ENCODE results near the gene SPDYE18.
"Not testable (repeated sequence)": the region's sequence is repeated elsewhere in the genome, so short reads cannot be mapped to it uniquely, and the experiment has no call there.

Gene SPDYE18

GRCh38 chr7:77065869-77066268 lies 3.5 kb upstream of the SPDYE18 start:
- not testable (repeated sequence) for H3K9me3 Mint-ChIP-seq; DNase-seq (ENCODE audit: low spot score in 2 of 2); H3K36me3 Mint-ChIP-seq; H3K27me3 Mint-ChIP-seq; H3K27ac Mint-ChIP-seq; ATAC-seq (ENCODE audit: low read depth); H3K4me3 Mint-ChIP-seq
- peaks cover 10% of the 10 kb centered on the region for H3K4me1 Mint-ChIP-seq

DNA sequence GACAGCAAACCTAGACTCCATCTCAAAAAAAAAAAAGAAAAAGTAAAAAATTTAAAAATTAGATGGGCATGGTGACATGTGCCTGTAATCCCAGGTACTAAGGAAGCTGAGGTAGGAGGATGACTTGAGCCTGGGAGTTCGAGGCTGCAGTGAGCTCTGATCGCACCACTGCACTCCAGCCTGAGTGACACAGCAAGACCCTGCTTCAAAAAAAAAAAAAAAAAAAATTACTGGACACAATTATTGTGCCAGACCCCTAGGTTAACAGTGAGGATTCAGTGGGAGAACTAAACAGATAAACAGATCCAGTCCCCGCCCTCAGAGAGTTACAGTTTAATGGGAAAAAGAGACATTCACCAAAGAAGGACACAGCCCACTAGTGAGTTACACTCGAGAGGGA lies 1.4 kb upstream of the SPDYE18 start:
- H3K27me3 Mint-ChIP-seq; ATAC-seq (ENCODE audit: low read depth); H3K9me3 Mint-ChIP-seq; DNase-seq (ENCODE audit: low spot score in 2 of 2); H3K27ac Mint-ChIP-seq; H3K36me3 Mint-ChIP-seq; H3K4me3 Mint-ChIP-seq: not testable (repeated sequence)
- peaks cover 10% of the 10 kb centered on the region for H3K4me1 Mint-ChIP-seq

- ATAC-seq (ENCODE audit: low read depth); H3K4me3 Mint-ChIP-seq; H3K4me1 Mint-ChIP-seq; DNase-seq (ENCODE audit: low spot score in 2 of 2); H3K36me3 Mint-ChIP-seq; H3K27ac Mint-ChIP-seq; H3K9me3 Mint-ChIP-seq; H3K27me3 Mint-ChIP-seq: not testable (repeated sequence)
Measured at GRCh38 chr7:77032261-77032660, 30.1 kb downstream of the SPDYE18 start, which contains the start of gene SPDYE17. SPDYE17 (minus strand) TSS chr7:77032361; CDS start chr7:77030570, 1,791 bp downstream.

DNA sequence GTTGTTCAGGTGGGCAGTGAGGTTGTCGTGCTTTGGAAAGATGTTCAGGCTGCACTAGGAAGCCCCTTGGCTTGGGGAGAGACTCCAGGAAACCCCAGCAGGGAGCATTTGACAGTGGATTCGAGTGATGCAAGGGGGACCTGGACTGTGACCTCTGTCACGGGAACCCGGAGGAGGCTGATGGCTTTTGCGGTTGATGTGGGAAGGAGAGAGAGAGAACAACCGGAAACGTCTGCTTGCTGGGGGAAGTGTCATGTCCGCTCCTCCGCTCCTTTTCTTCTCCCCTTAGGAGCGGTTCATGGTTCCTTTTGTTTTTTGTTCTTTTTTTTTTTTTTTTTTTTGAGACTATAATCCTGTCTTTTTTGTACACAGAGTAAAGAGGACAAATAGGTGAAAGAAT lies 36.0 kb downstream of the SPDYE18 start:
- not testable (repeated sequence) for H3K9me3 Mint-ChIP-seq; H3K27me3 Mint-ChIP-seq; H3K4me1 Mint-ChIP-seq; DNase-seq (ENCODE audit: low spot score in 2 of 2); H3K27ac Mint-ChIP-seq; H3K4me3 Mint-ChIP-seq; H3K36me3 Mint-ChIP-seq; ATAC-seq (ENCODE audit: low read depth)

GRCh38 chr7:77010074-77010680 lies 52.2 kb downstream of the SPDYE18 start:
- not testable (repeated sequence) for H3K36me3 Mint-ChIP-seq; H3K27me3 Mint-ChIP-seq; H3K4me1 Mint-ChIP-seq; DNase-seq (ENCODE audit: low spot score in 2 of 2); ATAC-seq (ENCODE audit: low read depth); H3K4me3 Mint-ChIP-seq; H3K27ac Mint-ChIP-seq; H3K9me3 Mint-ChIP-seq

DNA sequence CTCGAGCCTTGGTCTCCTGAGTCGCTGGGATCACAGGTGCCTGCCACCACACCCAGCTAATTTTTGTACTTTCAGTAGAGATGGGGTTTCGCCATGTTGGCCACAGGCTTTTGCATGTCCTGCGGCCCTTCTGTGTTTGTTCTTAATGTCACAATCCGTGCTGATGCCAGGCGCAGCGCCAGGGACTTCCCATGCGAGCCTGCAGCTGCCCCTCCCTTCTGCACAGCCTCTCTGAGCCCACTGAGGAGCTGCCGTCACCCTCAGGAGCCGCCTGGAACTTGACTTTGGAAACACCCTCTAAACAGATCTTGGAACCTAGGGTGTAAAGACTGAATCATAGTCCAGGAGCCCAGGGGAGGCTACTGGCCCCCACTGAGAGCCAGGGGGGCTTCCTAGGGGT lies 54.4 kb downstream of the SPDYE18 start:
- H3K4me3 Mint-ChIP-seq; H3K36me3 Mint-ChIP-seq; H3K27ac Mint-ChIP-seq; H3K9me3 Mint-ChIP-seq; H3K4me1 Mint-ChIP-seq; H3K27me3 Mint-ChIP-seq; DNase-seq (ENCODE audit: low spot score in 2 of 2); ATAC-seq (ENCODE audit: low read depth): not testable (repeated sequence)

DNA sequence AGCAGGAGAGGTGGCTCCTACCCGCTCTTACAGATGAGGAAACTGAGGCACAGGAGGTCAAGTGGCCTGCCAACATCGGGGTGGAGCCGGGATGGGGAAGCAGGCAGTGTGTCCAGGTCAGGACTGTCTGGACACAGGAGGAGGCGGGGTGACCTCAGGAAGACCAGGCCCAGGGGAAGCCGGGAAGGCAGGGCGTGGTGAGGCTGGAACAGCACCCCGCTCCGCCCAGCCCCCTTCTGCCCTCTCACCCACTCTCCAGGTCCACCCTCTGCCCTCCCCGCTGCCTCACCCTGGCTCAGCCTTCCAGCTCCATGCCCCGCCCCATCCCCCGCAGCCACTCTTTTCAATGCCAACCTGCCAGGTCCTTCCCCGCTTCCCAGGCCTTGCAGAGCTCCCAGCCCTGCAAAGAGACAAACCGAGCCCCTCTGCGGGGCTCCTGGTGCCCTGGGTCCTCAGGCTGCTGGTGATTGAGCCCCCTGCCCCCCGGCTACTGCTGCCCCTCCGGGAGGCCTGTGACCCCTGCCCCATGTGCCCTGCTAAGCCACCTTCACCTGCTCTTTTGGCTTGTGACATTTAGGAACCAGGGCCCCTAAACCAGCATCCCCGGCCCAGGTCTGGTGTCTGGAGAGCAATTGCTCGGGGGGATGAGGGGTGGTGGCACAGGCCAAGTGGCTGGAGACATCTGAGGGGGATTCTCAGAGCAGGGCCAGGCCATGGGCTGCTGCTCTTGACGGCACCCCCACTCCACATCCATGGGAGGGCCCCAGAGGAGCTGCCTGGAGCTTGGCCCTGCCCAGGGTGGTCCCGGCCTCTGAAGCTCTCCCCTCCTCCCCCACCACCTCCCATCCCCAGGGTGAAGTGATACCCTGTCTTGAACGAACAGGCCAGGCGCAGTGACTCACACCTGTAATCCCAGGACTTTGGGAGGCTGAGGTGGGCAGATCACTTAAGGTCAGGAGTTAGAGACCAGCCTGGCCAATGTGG lies 55.9 kb downstream of the SPDYE18 start:
- H3K27me3 Mint-ChIP-seq; H3K4me1 Mint-ChIP-seq; ATAC-seq (ENCODE audit: low read depth); H3K9me3 Mint-ChIP-seq; DNase-seq (ENCODE audit: low spot score in 2 of 2); H3K4me3 Mint-ChIP-seq; H3K27ac Mint-ChIP-seq; H3K36me3 Mint-ChIP-seq: not testable (repeated sequence)

DNA sequence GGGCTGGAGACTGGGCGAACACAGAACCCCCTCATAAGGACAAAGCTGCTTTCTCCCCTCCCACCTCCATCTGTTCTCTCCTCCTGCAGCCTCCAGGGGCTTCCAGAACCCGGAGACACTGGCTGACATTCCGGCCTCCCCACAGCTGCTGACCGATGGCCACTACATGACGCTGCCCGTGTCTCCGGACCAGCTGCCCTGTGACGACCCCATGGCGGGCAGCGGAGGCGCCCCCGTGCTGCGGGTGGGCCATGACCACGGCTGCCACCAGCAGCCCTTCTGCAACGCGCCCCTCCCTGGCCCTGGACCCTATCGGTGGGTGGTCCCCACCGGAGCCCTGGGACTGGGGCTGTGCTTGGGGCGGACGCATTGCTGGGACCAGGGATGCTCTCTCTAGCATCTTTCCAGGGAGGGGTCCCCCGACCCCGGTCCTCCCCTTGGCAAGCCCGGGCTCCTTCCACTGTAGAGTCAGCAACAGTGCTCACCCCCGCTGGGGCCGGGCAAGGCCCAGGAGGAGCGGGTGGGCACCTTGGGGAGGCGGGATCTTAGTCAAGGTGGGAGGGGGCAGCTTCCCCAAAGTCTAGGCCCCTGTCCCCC lies 56.8 kb downstream of the SPDYE18 start:
- DNase-seq (ENCODE audit: low spot score in 2 of 2); H3K27ac Mint-ChIP-seq; H3K27me3 Mint-ChIP-seq; ATAC-seq (ENCODE audit: low read depth); H3K36me3 Mint-ChIP-seq; H3K9me3 Mint-ChIP-seq; H3K4me1 Mint-ChIP-seq; H3K4me3 Mint-ChIP-seq: not testable (repeated sequence)

DNA sequence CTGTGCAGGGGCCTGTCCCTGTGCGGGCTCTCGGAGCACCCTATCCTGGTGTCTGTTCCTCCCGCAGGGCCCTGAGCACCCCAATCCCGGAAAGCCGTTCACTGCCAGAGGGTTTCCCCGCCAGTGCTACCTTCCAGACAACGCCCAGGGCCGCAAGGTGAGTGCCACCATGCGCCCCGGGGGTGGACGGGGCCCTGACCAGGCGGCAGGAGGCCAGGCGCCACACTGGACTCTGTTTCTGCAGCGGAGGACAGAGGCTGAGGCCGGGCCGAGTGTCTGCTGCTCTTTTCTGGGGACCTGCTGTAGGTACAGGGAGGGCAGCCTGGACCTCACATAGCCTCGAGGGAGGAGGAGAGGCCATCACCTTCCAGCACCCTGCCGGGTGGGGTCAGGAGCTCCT lies 58.2 kb downstream of the SPDYE18 start:
- not testable (repeated sequence) for H3K27me3 Mint-ChIP-seq; ATAC-seq (ENCODE audit: low read depth); DNase-seq (ENCODE audit: low spot score in 2 of 2); H3K36me3 Mint-ChIP-seq; H3K4me3 Mint-ChIP-seq; H3K27ac Mint-ChIP-seq; H3K9me3 Mint-ChIP-seq; H3K4me1 Mint-ChIP-seq

- not testable (repeated sequence) for DNase-seq (ENCODE audit: low spot score in 2 of 2); H3K36me3 Mint-ChIP-seq
Measured at GRCh38 chr7:77003241-77003640, 59.1 kb downstream of the SPDYE18 start.

GRCh38 chr7:77002678-77003233 lies 59.6 kb downstream of the SPDYE18 start:
- ATAC-seq (ENCODE audit: low read depth); H3K4me3 Mint-ChIP-seq: not testable (repeated sequence)

More at GRCh38 chr7:77003241-77003640, 59.1 kb downstream of the SPDYE18 start:
- not testable (repeated sequence) for H3K27ac Mint-ChIP-seq; H3K4me3 Mint-ChIP-seq; H3K9me3 Mint-ChIP-seq; ATAC-seq (ENCODE audit: low read depth); H3K27me3 Mint-ChIP-seq; H3K4me1 Mint-ChIP-seq

GRCh38 chr7:77002104-77002503 lies 60.3 kb downstream of the SPDYE18 start:
- not testable (repeated sequence) for H3K9me3 Mint-ChIP-seq; H3K4me3 Mint-ChIP-seq; H3K27me3 Mint-ChIP-seq; H3K36me3 Mint-ChIP-seq; H3K27ac Mint-ChIP-seq; DNase-seq (ENCODE audit: low spot score in 2 of 2); ATAC-seq (ENCODE audit: low read depth)
- H3K4me1 Mint-ChIP-seq, result peaks cover 13% of the 10 kb centered on the region

More at GRCh38 chr7:77002678-77003233, 59.6 kb downstream of the SPDYE18 start:
- not testable (repeated sequence) for H3K4me1 Mint-ChIP-seq; DNase-seq (ENCODE audit: low spot score in 2 of 2); H3K36me3 Mint-ChIP-seq; H3K27me3 Mint-ChIP-seq; H3K9me3 Mint-ChIP-seq; H3K27ac Mint-ChIP-seq

Data from memory B cell (primary cell).